LNCaP clone FGC (cell line): ENCODE measurements around the gene LRRTM4.
"Not testable (repeated sequence)": the region's sequence is repeated elsewhere in the genome, so short reads cannot be mapped to it uniquely, and the experiment has no call there.

Source experiments
- DNase-seq: peaks from one replicate; pipeline ENCODE4 v3.0.0-alpha.2; 2011; ENCODE audit warnings: low read depth
- H3K4me3 ChIP-seq: 2 replicates; pipeline ENCODE4 v1.5.1; 2011; ENCODE audit warnings: mild to moderate bottlenecking, low read depth, low read length, control low read depth
- CTCF ChIP-seq: IDR thresholded peaks from 2 replicates; pipeline ENCODE4 v1.5.1; 2012; ENCODE audit warnings: mild to moderate bottlenecking; ENCODE audit not compliant: control insufficient read depth, insufficient read depth; ENCODE audit errors: extremely low read depth

Gene LRRTM4

GRCh38 chr2:76711490-76711889 lies 810.7 kb downstream of the LRRTM4 start:
- no peak for TF ChIP-seq CTCF
- no peak overlapping the region for H3K4me3 ChIP-seq
- DNase-seq, result no peak

- no peak for TF ChIP-seq CTCF
- no peak for DNase-seq
- H3K4me3 ChIP-seq, result no peak overlapping the region
Observed at GRCh38 chr2:76700894-76701293, 821.3 kb downstream of the LRRTM4 start.

GRCh38 chr2:76697998-76698713 lies 824.0 kb downstream of the LRRTM4 start:
- H3K4me3 ChIP-seq, DNase-seq: not testable (repeated sequence)
